Medulla oblongata (tissue), 1 donor: ENCODE results near the gene GTSE1.

ENCODE experiments used
- DNase-seq: peaks from one replicate; pipeline ENCODE4 v3.0.0-alpha.2; 2015; ENCODE audit errors: extremely low spot score

GTSE1 gene

DNA sequence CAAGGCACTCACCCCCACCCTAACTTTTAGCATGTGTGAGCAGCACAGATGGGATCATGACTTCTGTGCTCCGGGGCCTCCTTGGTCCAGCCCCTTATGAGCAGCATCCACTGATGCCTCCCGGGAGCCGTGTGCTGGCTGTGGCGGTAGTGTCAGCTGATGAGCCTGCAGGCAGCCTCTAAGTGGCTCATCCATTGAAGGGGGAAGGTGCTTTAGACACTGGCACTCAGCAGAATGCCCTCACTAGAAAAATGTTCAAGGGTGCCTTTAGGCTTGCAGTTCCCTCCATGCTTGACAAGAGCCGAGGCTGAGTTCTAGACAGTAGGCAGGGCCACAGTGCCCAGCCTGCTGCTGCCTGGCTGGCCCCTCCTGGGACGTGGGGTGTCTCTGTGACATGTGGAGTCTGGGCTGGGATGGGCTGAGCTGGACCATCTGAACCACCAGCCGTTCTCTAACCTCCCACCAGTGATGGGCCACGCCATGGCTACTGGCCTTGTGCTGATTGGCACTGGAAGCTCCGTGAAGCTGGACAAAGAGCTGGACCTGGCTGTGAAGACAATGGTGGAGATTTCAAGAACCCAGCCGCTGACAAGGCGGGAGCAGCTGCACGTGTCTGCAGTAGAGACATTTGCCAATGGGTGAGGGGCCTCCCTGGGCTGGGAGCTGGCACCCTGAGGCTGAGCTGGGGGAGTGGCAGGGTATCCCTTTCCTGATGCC, 23.1 kb upstream of the GTSE1 start:
- DNase-seq, result no peak

DNA sequence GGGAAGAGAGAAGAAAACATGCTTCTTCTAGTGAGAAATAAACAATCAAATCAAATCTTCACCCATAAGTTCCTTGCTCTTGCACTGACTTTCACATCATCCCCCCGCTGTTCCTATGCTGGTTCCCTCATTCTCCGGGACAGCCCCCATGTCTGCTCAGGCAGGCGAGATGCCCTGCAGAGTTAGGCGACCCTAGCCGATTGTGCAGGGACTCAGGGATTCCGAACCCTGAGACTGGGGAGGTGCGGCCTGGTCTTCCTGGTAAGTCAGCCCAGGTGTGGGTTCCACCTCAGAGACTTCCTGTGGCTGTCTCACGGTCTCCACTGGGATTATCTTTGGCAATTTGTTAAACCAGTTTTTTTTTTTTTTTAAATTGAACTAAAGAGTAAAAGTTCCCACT, 22.3 kb upstream of the GTSE1 start:
- DNase-seq, result no peak

DNA sequence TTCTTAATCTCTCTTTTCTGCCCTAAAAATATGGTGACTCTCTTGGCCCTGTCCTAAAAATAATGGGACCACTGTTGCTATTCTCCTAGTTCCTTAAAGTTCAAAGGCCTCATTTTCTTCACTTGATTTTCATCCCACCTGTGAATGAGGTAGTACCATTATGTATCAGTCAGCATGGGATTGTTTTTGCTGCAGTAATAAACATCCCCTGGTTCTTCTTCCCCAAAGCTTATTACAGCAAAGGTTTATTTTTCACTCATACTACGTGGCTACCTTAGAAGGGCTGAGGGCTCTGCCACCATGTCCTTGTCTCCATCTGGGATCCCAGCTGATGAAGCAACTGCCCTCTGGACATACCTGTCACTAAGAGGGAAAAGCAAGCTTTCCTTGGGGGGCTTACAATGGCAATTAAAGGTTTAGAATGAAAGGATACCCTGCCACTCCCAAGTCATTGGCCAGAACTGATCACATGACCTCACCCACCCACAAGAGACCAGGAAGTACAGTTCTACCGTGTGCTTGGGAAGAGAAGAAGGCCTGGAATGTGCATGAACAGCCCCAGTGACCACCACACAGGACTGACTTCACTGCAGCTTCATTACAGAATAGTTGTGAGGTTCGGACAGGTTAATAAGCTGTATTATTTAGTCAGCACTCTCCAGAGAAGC, 21.1 kb upstream of the GTSE1 start:
- no peak for DNase-seq

DNA sequence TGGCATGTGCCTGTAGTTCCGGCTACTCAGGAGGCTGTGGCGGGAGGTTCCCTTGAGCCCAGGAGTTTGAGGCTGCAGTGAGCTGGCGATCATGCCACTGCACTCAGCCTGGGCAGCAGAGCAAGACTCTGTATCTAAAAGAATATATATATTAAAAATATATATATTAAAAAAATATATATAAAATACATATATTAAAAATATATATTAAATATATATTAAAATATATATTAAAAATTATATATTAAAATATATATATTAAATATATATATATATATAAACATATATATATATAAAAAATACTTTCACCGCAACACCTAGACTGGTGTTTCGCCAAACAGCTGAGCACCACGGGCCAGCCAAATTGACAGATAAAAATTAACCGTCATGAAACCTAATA, 20.1 kb upstream of the GTSE1 start:
- DNase-seq, result no peak

DNA sequence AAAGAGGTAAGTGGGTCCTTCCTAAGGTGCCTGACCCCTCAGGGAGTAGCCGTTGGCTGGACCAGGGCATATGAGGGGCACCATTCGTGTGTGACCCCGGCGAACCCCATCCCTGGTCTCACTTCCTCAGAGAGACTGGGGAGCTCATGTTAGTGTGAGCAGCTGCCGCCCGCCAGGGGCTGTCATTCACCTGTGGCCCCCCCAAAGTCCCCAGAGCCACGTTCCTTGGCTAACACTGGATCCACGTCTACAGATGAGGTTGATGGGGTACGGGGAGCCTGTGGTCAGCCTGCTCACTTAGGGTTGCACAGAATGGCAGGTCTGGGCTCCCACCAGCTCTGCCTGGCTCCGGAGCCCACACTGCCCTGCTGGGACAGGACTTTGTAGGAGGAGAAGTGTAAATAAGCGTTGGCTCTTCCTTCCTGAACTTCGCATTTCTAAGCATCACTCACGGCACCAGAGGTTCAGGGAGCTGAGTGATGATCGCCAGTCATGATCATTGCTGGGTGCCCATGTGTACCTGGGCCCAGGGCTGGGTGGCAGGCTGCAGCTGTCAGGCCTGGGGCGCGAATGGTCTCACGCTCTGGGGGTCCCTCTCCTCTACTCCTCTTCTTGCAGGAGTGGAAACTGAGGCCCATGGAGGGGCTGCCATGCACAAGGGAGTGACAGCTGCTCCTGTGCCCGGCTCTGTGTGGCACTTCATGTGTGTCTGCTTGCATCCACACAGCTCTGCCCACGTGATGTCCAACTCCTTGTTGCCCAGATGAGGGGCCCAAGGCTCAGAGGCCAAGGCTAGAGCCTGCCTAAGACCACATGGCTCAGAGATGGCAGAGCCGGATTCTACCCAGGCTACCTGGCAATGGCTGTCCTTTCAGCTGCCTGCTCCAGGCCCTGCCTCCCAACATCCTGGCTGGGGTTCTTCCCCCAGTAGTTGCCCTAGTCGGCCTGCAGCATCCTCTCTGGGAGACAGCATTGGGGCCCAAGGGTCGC, 17.7 kb upstream of the GTSE1 start:
- no peak for DNase-seq

DNA sequence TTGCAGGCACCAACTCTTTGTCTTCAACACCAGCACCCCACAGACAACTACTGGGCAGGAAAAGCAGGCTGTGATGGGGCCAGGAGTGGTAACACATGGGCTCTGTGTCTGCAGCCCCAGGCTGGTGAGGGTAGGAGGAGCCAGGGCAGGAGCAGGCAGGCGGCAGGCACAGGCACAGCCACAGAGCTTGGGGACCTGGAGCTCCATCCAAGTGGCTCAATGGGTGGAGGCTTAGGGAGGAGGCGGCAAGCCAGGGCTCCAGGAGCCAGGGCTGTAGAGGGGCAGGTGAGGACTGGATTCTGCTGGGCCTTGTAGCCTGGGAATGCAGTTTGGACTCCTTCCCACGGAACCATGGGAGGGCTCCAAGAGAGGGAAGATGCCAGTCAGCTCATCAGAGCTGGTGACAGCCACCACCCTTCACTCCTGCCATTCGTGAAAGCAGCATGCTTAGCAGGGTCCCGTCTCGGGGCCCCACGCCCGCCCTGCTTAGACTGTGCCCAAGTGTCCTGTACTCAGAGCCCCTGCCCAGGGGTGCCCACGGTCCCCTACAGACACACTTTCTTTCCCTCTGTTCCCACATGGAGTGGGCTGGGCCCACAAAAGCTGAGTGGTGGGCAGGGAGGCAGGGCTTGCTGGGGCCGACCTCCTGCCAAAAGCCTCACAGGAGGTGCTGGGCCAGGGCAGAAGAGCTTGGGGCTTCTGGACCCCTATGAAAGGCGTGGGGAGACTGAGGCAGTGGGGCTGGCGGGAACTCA, 16.4 kb upstream of the GTSE1 start:
- DNase-seq, result no peak

DNA sequence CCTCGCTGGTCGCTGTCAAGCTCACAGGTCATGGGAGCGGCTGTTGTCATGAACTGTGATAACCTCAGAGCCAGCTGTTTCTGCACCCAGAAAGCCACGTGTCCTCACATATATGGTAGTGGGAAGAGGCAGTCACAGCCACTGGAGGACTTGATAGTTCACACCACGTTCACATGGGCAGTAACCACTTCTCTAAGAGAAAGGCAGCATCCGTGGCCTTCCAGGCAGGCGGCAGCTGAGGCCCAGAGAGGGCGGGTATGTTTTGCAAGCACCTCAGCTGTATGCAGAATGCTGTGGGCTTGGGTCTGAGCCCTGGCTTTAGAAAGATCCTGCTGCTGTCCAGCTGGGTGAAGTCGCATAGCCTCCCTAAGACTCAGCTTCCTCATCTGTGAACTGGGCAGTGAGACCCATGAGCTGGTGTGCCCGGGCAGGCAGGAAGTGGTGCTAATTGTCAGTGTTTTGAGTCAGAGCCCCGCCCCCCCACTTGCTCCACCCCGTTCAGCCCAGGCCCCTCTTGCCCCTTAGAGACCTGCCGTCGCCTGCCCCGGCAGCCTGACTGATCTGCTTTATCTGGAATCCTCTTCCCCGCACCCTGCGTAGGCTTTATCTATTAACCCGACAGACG, 15.6 kb upstream of the GTSE1 start:
- DNase-seq, result peak; percentile 85

DNA sequence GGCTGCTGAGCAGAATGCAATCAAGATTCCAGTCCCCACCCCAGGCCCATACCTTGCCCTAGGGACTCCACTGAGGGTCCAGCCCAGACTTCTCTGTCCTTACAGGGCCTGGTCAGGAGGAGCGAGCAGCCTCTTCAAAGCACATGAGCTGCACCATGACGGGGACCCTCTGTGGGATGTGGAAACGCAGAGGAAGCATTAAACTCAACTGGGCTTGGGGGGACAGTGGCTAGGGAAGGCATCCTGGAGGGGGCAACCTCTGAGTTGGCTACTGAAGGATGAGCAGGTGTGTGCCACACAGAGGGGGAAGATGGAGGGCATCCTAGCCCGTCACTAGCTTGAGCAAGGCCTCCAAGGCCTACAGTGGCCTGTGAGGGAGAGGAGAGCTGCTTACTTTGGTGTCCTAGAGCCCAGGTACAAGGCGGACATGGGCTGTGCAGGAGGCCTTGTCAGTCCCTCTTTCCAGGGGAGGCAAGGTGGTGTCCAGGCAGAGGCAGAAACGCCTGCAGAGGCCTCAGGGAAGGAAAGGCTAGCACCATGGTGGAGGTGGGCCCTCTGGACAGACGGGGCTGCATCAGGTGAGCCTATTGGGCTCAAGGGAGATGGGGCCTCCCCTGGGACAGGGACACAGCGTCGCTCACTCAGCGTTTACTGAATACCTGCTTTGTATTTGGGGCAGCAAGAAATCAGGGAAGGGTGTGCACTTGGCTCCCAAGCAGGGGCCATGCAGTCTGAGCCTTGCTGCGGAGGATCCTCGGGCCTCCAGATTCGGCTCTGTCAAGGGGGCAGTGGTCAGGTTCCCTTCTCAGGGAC, 14.6 kb upstream of the GTSE1 start:
- DNase-seq, result no peak

DNA sequence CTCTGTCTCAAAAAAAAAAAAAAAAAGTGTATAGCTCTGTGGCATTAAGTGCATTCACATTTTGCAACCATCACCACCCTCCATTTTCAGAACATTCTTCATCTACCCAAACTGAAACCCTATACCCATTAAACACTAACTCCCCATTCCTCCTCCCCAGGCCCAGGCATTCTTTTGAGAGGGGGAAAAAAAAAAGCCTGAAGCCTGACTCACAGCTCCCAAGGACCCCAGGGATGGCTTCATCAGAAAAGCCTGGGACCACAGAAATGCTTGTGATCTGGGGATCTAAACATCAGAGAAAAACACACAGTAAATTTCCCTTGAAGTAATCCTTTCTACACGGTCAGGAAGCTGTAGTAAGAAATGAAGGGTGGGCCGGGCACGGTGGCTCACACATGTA, 10.7 kb upstream of the GTSE1 start:
- DNase-seq, result no peak

DNA sequence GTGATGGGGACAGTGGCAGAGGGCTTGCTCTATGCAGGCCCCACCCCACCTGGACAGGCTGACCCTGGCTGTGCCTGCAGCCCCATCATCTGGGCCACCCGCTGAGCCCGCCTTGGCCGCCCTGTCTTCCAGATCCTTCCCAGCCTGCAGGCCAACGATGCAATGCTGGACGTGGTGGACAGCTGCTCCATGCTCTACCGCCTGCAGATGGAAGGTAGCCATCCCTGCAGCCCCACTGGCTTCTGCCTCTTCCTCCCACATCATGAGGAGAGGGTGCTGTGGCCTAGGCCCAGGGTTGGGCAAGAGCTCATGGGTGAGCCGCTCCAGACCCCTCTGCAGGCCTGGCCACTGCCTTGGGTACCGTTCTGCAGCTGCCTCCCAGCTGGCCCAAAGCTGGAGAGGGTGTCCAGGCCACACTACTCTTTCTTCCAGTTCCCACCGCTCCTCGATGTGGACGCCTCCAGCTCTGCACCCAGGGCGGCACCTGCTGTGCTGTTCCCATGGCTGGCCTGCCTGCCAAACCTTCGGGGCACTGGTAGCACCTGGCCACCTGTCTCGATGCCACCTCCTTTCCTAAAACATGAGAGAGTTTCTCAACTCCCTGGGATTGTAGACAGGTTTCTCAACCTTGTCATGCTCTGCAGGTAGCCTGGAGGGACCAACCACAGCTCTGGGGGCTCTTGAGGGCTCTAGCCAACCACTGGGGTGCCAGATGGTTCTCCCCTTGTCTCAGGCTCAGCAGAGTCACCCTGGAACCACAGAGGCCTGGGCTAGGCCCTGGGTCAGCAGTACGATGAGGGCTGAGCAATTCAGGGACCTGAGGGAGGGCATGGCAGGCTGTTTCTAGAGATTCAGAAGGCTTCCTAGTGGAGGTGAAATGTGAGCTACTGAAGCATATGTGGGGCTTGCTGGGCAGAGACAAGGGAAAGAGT, 9.5 kb upstream of the GTSE1 start:
- no peak for DNase-seq

DNA sequence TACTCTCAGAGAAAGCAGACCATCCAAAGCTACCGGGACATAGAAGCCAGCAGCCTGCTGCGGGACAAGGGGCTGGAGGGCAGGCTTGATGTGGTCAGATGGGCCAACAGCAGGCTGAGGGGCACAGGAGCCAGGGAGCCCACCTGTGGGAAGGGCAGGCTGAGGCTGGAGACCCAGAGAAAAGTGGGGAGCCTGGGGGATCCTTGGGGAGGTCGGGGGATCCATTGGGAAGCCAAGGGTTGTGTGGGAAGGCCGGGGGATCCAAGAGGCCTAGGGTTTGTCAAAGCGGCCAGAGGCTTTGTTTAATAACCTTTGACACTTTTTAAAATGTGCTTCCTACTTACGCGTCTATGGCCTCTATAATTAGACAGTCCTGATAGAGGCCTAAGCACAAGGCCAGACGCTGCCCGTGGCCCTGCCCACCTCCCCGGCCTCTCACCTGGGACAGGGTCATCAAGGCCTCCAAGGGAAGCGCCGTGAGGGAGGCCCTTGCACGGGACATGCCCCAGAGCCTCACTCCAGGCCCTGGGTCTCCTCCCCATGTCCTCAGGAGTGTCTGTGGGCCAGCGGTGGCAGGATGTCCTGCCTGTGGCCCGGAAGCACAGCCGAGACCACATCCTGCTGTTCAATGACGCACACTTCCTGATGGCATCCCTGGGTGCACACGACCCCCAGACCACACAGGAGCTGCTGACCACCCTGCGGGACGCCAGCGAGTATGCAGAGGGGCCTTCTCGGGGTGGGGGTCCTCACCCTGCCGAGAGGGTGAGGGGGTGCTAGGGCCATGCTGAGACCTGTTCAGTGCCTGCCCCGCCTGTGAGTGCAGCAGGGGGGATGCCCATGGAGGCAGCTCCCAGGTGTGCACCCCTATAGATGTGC, 8.6 kb upstream of the GTSE1 start:
- no peak for DNase-seq

DNA sequence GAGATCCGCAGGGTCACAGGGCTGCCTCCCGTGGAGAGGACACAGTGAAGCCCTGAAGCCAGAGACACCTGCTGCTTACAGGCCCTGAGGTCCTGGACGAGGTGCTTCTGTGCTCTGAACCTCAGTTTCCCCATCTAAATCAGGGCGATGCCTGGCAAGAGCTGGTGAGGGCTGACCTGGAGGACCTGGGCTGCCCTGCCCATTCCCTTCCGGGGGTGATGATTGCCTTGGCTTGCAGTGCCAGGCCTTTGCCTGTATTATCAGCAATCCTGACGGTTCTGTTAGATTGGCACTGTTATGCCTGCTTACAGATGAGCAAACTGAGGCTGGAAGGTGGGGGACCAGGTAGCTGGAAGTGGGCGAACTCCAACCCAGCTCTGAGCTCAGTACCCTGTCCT, 7.8 kb upstream of the GTSE1 start:
- DNase-seq, result no peak

DNA sequence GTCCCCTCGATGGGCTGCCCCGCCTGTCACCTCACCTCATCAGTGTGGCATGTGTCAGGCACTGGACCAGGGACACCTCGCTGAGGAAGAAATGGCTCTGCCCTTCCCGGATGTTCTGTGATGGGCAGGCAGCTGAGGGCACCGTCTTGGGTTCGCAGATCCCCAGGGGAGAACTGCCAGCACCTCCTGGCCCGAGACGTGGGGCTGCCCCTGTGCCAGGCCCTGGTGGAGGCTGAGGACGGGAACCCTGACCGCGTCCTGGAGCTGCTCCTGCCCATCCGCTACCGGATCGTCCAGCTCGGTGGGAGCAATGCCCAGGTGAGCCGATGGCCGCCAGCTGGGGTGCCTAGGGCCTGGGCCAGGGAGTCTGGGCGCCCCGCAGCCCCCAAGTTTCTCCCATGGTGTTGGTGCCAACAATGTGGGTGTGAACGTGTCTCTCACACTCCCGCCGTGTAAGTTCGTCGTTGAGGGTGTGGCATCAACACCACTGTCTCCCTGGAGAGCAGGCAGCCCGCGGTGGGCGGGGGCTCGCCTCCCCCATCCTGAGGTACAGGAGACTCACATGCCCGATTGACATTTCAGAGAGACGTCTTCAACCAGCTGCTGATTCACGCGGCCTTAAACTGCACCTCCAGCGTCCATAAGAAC, 7.3 kb upstream of the GTSE1 start:
- DNase-seq, result no peak

DNA sequence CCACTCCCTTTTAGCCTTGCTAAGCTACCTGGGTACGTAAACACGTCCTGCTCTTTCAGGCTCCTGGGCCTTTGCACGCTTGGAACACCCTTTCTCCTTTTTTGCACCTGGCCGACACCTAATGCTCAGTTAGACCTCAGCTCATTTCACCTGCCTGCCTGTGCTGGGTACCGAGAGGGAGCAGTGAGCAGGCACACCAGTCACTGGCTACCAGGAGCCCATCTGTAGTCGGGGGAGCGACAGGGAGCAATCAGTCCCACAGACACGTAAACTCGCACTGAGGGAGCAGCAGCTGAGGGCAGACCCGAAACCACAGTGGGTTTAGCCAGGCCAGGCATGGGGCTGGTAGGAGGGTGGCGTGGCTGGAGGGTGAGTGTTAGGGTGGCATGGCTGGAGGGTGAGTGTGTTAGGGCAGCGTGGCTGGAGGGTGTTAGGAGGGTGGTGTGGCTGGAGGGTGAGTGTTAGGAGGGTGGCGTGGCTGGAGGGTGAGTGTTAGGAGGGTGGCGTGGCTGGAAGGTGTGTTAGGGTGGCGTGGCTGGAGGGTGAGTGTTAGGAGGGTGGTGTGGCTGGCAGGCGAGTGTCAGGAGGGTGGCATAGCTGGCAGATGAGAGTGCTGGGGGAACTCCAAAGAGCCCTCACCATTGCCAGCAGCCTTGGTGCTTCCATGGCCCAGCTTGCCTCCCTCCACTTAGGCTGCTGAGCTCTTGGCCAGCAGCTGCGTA, 6.4 kb upstream of the GTSE1 start:
- no peak for DNase-seq

DNA sequence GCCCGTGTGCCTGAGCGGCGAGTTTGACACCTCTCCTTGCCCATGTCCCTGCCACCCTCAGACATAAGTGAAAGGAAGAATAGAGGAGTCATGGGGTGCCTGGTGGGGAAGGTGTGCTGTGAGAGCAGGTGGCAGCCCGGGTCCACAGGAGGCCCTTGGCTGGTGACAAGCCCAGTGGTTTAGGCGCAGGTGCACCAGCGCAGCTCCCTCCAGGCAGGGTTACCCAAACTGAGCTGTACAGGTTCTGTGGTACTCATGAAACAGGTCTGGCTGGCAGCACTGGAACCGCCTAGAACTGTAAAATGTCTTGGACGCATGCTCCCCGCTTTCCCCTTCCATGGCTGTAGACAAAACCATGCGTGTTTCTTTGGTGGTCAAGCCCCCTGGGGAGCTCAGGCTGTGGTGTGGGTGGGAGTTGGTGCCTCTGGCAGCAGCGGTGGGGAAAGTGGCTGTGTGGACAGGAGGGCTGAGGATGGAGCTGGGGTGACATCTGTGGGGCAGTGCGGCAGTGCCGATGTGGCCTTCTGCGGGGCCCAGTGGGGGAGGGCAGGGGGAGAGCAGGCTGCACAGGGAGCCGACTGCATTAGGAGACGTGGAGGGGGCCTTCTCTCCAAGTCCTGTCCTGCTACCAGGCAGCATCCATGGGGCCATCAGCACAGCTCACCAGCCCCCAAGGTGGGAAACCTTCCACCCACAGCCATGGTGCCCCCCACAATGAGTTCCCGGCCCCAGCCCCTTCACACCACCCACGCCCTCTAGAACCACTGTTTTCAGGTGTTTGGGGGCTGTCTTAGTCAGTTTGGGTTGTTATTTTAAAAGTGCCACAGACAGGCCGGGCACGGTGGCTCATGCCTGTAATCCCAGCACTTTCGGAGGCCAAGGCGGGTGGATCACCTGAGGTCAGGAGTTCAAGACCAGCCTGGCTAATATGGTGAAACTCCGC, 5.6 kb upstream of the GTSE1 start:
- no peak for DNase-seq

DNA sequence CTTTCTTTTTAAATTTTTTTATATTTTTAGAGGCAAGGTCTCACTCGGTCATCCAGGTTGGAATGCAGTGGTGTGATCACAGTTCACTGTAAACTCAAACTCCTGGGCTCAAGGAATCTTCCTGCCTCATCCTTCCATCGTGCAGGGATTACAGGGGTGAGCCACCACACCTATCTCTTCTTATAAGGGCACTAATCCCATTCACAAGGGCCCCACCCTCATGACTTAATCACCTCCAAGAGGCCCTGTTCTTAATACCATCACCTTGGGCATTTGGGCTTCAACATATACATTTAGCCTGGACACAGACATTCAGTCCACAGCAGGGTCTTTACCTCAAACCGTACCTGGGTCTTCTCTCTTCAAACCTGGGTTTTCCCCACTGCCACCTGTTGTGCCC, 4.5 kb upstream of the GTSE1 start:
- no peak for DNase-seq
